HG03159 (cell line): ENCODE results near the gene SIK2.

Source experiments
- ATAC-seq: cut with Tn5 transposase; IDR thresholded peaks from one replicate; pipeline ENCODE4 v1.9.1; 2021; ENCODE audit warnings: mild to moderate bottlenecking, moderate library complexity; ENCODE audit not compliant: unreplicated experiment

The SIK2 gene

DNA sequence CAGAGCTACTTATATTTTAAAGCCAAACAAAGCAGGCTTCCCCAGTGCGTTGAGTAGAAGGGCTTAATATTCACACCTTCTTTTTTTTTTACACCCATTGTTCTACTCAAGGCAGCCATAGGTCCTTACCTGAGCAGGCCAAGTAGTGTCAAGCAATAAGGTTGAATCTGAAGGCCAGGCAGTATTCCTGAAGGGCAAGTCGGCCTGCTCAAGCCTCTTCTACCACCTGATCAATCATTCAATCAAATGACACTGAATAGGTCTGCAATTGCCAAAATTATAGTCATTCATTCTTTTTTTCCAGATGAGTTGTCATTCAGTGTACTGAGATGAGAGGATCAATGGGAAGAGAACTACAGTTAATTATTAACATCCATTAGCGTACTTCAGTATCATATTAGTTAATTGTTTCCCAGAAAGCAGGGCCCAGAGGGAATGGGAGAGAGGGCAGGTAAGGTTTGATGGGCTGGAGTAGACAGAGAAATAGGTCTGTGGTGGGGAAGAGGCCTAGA lies 175.9 kb downstream of the SIK2 start:
- no peak for ATAC-seq

DNA sequence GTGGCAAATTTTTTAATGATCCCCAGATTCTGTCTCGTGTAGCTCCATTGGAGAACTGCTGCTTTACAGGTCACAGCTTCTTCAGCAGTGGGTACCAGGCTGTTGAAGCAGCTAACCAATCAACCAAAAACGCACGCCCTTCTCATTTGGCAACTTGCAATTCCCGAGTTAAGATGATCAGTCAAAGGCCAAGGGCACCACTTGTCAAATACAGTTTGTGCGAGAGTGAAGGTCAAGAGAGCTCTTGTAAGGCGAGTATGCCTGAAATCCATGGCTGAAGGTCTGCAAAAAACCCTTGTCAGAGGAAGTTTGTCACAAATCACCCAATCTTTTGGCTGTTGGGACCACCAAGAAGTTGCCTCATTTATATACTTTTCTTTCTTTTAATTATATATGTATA lies 176.9 kb downstream of the SIK2 start:
- ATAC-seq, result no peak
